ENCODE measurements around the gene DDN. TPM values are rescaled to one million over a fixed set of nuclear protein-coding genes. Genes with fewer than 3 reads are reported as not detected.

The DDN gene
- total RNA-seq, 1 experiment from 2014 or later, result 3.5 TPM

DNA sequence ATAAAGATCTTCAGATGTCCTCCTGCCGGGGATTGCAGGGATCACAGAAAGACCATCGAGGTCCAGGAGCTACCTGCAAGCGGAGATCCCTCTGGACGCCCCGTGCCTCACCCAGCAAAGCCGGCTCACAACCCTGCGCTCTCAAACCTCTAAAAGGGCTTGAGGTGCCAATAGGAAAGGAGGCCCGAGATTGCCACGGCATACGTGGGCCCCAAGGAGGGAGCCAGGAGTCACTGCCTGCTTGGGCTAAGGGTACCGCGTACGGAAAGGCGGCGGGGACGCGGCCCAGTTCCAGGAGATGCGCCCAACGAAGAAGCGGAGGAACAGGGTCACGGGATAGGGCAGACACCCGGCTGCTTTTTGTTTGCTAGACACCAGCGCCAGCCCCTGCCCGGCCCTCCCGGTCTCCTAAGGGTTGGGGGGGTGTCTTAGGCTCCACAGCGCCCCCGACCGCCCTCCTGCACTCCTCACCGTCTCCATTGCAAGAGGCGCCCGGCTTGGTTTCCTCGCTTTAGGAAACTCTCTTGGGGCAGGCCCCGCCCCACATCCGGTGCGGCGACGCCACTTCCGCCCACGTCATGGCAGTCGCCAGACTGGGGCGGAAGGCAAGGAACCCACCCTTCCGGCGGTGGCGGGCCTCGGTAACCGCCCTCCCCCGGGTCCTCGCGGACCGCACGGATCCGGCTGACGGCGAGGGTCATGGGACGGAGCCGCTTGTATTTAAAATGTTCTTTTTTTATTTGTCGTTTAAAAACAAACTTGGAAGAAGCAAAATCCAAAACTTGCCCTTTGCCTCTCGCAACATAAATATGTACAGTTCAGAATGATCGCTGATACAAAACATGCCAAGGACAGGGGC, 19.3 kb upstream of the DDN start, which contains the start of gene PRKAG1:
Gene PRKAG1 (minus strand): TSS at position 516 of the 859 bp plus-strand sequence. CDS start 36 bp downstream, at position 480.
- ChIA-PET POLR2A (ENCODE audit: unreplicated experiment) (interaction anchor here (0.6 kb wide), 1 partner anchor 61 kb away, joined by 14 read pairs; the partner anchor contains the start of gene ARF3), CTCF (interaction anchor here (0.6 to 1.0 kb wide), 2 partner anchors 21 to 61 kb away, joined by 5 to 10 read pairs; no protein-coding TSS in a partner anchor)
- ATAC-seq, result peak; percentile 90
- Histone ChIP-seq H3K4me3 (ENCODE audit: low read length) (peak within 1 kb of the TSS; percentile 93), H3K27ac (ENCODE audit: low read length) (peak within 1 kb of the TSS; percentile 81), H3K36me3 (ENCODE audit: low read depth, low read length) (peaks cover 5% of the 10 kb centered on the region; the same call in 1 of the 2 replicates), H3K79me2 (ENCODE audit: low read length) (peaks cover 34% of the 10 kb centered on the region), H4K20me1 (ENCODE audit: low read length) (no peaks in the 10 kb centered on the region), H3K9me2 (replicated peaks; ENCODE audit: low read length) (no peaks in the 10 kb centered on the region), H3K9ac (ENCODE audit: low read length) (peak within 1 kb of the TSS; percentile 94), H3K27me3 (ENCODE audit: low read length) (no peaks in the 10 kb centered on the region), H2AFZ (ENCODE audit: low read length) (peak within 1 kb of the TSS; percentile 80), H3F3A (ENCODE audit: low read length, unreplicated experiment) (peaks cover 4% of the 10 kb centered on the region), H3K9me3 (ENCODE audit: low read length) (no peaks in the 10 kb centered on the region), H3K4me1 (ENCODE audit: insufficient read depth, low read length) (peaks cover 18% of the 10 kb centered on the region), H3K4me2 (ENCODE audit: low read length) (peak within 1 kb of the TSS; percentile 94)
- TF ChIP-seq EZH2phosphoT487 (IDR thresholded peaks at IDR 0.05; ENCODE audit: borderline replicate concordance, low read length), result no peak
- TF ChIP-seq, protein P1, sequence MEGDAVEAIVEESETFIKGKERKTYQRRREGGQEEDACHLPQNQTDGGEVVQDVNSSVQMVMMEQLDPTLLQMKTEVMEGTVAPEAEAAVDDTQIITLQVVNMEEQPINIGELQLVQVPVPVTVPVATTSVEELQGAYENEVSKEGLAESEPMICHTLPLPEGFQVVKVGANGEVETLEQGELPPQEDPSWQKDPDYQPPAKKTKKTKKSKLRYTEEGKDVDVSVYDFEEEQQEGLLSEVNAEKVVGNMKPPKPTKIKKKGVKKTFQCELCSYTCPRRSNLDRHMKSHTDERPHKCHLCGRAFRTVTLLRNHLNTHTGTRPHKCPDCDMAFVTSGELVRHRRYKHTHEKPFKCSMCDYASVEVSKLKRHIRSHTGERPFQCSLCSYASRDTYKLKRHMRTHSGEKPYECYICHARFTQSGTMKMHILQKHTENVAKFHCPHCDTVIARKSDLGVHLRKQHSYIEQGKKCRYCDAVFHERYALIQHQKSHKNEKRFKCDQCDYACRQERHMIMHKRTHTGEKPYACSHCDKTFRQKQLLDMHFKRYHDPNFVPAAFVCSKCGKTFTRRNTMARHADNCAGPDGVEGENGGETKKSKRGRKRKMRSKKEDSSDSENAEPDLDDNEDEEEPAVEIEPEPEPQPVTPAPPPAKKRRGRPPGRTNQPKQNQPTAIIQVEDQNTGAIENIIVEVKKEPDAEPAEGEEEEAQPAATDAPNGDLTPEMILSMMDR (conservative IDR thresholded peaks at IDR 0.05; ENCODE audit: low read depth, low read length), result peak; percentile 58
- peak; percentile 97 for DNase-seq
- intact Hi-C loops (cut with micrococcal nuclease), result no loop called here
- BruUV-seq (replicated peaks), result TSS peak; percentile 67

DNA sequence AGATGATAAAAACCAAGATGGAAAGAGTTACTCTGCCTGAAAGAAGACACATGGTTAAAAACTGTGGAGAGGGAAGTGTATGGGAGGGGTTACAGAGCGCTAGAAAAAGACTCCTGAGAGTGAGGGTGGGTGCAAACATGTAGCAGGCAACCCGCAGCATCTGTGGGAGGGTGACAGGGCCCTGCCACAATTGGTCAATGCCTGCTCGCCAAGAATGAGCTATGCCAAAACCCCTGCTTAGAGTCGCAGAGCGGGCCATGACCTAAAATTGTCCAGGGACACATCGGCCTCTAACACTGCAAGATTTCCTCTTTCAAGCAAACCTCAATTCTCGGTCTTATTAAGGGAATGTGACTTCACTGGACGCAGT, 18.7 kb upstream of the DDN start:
- Histone ChIP-seq H3K9me2 (replicated peaks; ENCODE audit: low read length) (no peaks in the 10 kb centered on the region), H3K79me2 (ENCODE audit: low read length) (peaks cover 34% of the 10 kb centered on the region), H3K4me2 (ENCODE audit: low read length) (peak overlapping the region; percentile 94), H3K4me3 (ENCODE audit: low read length) (peak overlapping the region; percentile 93), H2AFZ (ENCODE audit: low read length) (peak overlapping the region; percentile 56), H3K4me1 (ENCODE audit: insufficient read depth, low read length) (peaks cover 18% of the 10 kb centered on the region), H3K27ac (ENCODE audit: low read length) (peak overlapping the region; percentile 81), H3K9ac (ENCODE audit: low read length) (peak overlapping the region; percentile 94), H4K20me1 (ENCODE audit: low read length) (no peaks in the 10 kb centered on the region), H3F3A (ENCODE audit: low read length, unreplicated experiment) (peaks cover 4% of the 10 kb centered on the region), H3K36me3 (ENCODE audit: low read depth, low read length) (peaks cover 5% of the 10 kb centered on the region; the same call in 1 of the 2 replicates), H3K9me3 (ENCODE audit: low read length) (no peaks in the 10 kb centered on the region), H3K27me3 (ENCODE audit: low read length) (no peaks in the 10 kb centered on the region)
- no peak for TF ChIP-seq EZH2 (IDR thresholded peaks at IDR 0.05; ENCODE audit: low read length, unreplicated experiment)
- TF ChIP-seq, protein P1 (conservative IDR thresholded peaks at IDR 0.05; ENCODE audit: low read depth, low read length), result no peak
- TF ChIP-seq EZH2phosphoT487 (IDR thresholded peaks at IDR 0.05; ENCODE audit: borderline replicate concordance, low read length), result no peak
- no TSS peak for BruUV-seq (replicated peaks)
- ATAC-seq (peak; percentile 16), DNase-seq (peak; percentile 35)
- ChIA-PET POLR2A (ENCODE audit: unreplicated experiment) (interaction anchor here (0.6 kb wide), 1 partner anchor 60 kb away, joined by 14 read pairs; the partner anchor contains the start of gene ARF3), CTCF (interaction anchor here (0.6 to 1.0 kb wide), 2 partner anchors 21 to 60 kb away, joined by 5 to 10 read pairs; no protein-coding TSS in a partner anchor)
- intact Hi-C loops (cut with micrococcal nuclease), result no loop called here

Measured in PC-3 (cell line).